ENCODE results near the gene BCL11B. TPM values are rescaled to one million over a fixed set of nuclear protein-coding genes. Genes with fewer than 3 reads are reported as not detected.

Gene BCL11B
- total RNA-seq, 1 experiment from 2014 or later = 0.24 TPM

DNA sequence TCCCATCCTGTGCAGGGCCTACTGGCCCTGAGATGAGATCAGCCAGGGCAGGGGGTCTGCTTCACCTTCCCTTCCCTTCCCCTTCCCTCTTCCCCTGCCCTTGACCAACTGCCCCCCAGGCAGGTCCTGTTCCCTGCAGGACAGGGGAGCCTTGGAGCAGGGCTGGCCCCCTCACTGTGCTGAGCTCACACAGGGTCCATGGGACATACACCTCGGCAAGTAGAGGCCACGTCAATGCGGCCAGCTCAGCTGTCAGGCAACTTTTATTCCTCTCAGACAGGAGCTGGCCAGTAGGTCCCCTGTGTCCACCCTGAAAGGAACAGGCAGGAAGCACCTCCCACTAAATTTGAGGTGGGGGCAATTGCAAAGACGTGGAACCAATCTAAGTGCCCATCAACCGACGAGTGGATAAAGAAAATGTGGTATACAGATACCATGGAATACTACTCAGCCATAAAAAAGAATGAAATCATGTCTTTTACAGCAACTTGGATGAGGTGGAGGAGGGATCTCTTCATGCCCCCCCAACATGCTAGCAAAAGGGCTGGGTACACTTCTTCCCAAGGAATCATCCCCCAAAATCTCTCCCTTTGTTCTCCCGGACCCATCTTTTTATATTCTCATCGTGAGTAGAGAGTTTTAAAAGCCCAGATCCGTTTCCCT, 148.7 kb downstream of the BCL11B start:
- Mint-ChIP-seq H3K27ac (ENCODE audit: unreplicated experiment) (no peak overlapping the region), H3K4me1 (ENCODE audit: low read depth, unreplicated experiment) (no peaks in the 10 kb centered on the region), H3K36me3 (ENCODE audit: insufficient read depth, unreplicated experiment) (no peaks in the 10 kb centered on the region), H3K4me3 (ENCODE audit: low read depth, unreplicated experiment) (no peak overlapping the region), H3K27me3 (ENCODE audit: unreplicated experiment) (peaks cover 31% of the 10 kb centered on the region), H3K9me3 (ENCODE audit: low read depth, unreplicated experiment) (no peaks in the 10 kb centered on the region)
- intact Hi-C loops (cut with micrococcal nuclease; ENCODE audit: unreplicated experiment) = no loop called here
- DNase-seq = no peak
- no TSS peak for BruUV-seq (replicated peaks)
- TF ChIP-seq, protein P1, sequence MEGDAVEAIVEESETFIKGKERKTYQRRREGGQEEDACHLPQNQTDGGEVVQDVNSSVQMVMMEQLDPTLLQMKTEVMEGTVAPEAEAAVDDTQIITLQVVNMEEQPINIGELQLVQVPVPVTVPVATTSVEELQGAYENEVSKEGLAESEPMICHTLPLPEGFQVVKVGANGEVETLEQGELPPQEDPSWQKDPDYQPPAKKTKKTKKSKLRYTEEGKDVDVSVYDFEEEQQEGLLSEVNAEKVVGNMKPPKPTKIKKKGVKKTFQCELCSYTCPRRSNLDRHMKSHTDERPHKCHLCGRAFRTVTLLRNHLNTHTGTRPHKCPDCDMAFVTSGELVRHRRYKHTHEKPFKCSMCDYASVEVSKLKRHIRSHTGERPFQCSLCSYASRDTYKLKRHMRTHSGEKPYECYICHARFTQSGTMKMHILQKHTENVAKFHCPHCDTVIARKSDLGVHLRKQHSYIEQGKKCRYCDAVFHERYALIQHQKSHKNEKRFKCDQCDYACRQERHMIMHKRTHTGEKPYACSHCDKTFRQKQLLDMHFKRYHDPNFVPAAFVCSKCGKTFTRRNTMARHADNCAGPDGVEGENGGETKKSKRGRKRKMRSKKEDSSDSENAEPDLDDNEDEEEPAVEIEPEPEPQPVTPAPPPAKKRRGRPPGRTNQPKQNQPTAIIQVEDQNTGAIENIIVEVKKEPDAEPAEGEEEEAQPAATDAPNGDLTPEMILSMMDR (IDR thresholded peaks at IDR 0.05; ENCODE audit: unreplicated experiment) = no peak
- CTCF ChIA-PET = no interaction called here

GRCh38 chr14:99122521-99123125, 149.4 kb downstream of the BCL11B start:
- Mint-ChIP-seq H3K4me1 (ENCODE audit: low read depth, unreplicated experiment) (no peaks in the 10 kb centered on the region), H3K4me3 (ENCODE audit: low read depth, unreplicated experiment) (no peak overlapping the region), H3K27me3 (ENCODE audit: unreplicated experiment) (peaks cover 26% of the 10 kb centered on the region), H3K9me3 (ENCODE audit: low read depth, unreplicated experiment) (no peaks in the 10 kb centered on the region), H3K27ac (ENCODE audit: unreplicated experiment) (no peak overlapping the region), H3K36me3 (ENCODE audit: insufficient read depth, unreplicated experiment) (no peaks in the 10 kb centered on the region)
- intact Hi-C loops (cut with micrococcal nuclease; ENCODE audit: unreplicated experiment) = no loop called here
- TF ChIP-seq, protein P1 (IDR thresholded peaks at IDR 0.05; ENCODE audit: unreplicated experiment) = no peak
- CTCF ChIA-PET = no interaction called here
- no peak for DNase-seq
- no TSS peak for BruUV-seq (replicated peaks)

DNA sequence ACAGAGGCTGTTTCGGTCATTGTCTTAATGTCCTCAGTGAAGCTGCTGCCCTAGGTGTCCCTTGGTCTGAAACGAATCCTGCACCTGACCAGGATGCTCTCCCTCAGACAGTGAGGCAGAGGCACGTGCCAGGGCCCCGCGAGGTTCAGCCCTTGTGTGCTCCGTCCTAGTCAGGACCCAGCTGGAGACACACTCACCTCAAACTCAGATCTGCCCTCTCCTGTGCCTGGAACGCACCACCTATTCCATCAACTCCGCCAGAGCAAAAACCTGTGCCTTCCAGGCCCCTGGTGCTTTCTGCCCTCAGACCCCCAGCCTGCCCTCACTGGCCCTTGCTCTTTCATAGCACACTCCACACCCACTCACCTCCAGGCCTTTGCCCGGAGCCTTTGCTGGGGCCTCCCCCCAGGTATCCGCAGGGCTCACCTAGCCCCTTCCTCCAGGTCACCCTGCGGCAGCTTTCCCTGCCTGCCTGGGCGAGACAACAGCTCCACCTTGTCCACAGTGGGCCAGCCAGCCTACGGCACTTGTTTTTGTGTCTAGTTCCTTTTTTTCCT, 150.6 kb downstream of the BCL11B start:
- TF ChIP-seq, protein P1 (IDR thresholded peaks at IDR 0.05; ENCODE audit: unreplicated experiment) = no peak
- Mint-ChIP-seq H3K4me1 (ENCODE audit: low read depth, unreplicated experiment) (no peaks in the 10 kb centered on the region), H3K4me3 (ENCODE audit: low read depth, unreplicated experiment) (no peak overlapping the region), H3K27me3 (ENCODE audit: unreplicated experiment) (peaks cover 26% of the 10 kb centered on the region), H3K36me3 (ENCODE audit: insufficient read depth, unreplicated experiment) (no peaks in the 10 kb centered on the region), H3K27ac (ENCODE audit: unreplicated experiment) (no peak overlapping the region), H3K9me3 (ENCODE audit: low read depth, unreplicated experiment) (no peaks in the 10 kb centered on the region)
- BruUV-seq (replicated peaks) = no TSS peak
- intact Hi-C loops (cut with micrococcal nuclease; ENCODE audit: unreplicated experiment) = no loop called here
- CTCF ChIA-PET = no interaction called here
- no peak for DNase-seq

GRCh38 chr14:99120526-99121318, 151.3 kb downstream of the BCL11B start:
- H3K4me1 Mint-ChIP-seq (ENCODE audit: low read depth, unreplicated experiment) = no peaks in the 10 kb centered on the region
- TF ChIP-seq, protein P1 (IDR thresholded peaks at IDR 0.05; ENCODE audit: unreplicated experiment) = no peak
- intact Hi-C loops (cut with micrococcal nuclease; ENCODE audit: unreplicated experiment) = no loop called here
- H3K27me3 Mint-ChIP-seq (ENCODE audit: unreplicated experiment) = peaks cover 33% of the 10 kb centered on the region
- H3K36me3 Mint-ChIP-seq (ENCODE audit: insufficient read depth, unreplicated experiment) = no peaks in the 10 kb centered on the region
- DNase-seq = no peak
- H3K27ac Mint-ChIP-seq (ENCODE audit: unreplicated experiment) = no peak overlapping the region
- CTCF ChIA-PET = no interaction called here
- no peak overlapping the region for H3K4me3 Mint-ChIP-seq (ENCODE audit: low read depth, unreplicated experiment)
- no TSS peak for BruUV-seq (replicated peaks)
- H3K9me3 Mint-ChIP-seq (ENCODE audit: low read depth, unreplicated experiment) = no peaks in the 10 kb centered on the region
